Placental epithelial cell (primary cell): ENCODE data around the gene NBEAL1. TPM values are rescaled to one million over a fixed set of nuclear protein-coding genes. Genes with fewer than 3 reads are reported as not detected.

Source experiments
- small RNA-seq: library from RNA; depleted of rRNA; stranded (forward); fragments of <200 nt; gene quantifications from one replicate; pipeline ENCODE3, GENCODE V24; 2012
- total RNA-seq: library from RNA; depleted of rRNA; stranded (reverse); fragments of >200 nt; gene quantifications from 2 replicates; pipeline ENCODE4 v1.2.3, GENCODE V29; 2012

NBEAL1 gene
- 40.0 and 54.5 TPM in 2 replicates for total RNA-seq

DNA sequence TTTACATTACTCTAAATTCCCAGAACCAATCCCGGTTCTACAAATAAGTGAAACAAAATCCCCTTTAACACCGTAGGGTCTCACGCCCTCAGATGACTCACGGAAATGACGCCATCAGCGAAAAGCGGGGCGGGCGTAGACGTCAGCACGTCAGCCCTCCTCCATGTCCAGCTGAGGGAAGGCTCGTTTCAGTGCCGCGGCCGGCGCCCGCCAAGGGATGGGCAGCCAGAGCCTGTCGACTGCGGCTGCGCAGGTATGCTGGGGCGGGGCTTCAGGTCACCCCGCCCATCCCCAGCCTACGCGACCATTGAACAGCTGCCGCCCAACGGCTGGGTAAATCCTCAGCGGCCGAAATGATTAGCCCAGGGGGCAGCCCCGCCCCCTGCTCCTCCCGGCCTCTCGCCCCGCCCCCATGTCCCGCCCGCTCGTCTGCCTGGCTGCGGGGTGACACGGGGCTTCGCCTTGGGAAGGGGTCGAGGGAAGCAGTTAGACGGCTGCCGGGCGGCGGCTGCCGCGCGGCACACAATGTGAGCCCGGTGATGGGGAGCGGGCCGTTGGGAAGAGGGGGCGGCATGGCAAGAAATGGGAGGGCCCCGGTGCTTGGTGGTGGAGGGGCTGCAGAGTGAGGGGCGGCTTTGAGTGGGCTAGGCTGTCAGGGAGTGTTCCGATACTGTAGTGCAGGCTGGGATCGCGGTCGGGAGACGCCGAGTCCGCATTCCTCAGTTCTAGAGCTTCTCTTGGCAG is at the start of gene NBEAL1:
TSS of gene NBEAL1 (plus strand) at position 420 of the 744 bp plus-strand sequence. CDS start 1,510 bp downstream, outside the sequence.

DNA sequence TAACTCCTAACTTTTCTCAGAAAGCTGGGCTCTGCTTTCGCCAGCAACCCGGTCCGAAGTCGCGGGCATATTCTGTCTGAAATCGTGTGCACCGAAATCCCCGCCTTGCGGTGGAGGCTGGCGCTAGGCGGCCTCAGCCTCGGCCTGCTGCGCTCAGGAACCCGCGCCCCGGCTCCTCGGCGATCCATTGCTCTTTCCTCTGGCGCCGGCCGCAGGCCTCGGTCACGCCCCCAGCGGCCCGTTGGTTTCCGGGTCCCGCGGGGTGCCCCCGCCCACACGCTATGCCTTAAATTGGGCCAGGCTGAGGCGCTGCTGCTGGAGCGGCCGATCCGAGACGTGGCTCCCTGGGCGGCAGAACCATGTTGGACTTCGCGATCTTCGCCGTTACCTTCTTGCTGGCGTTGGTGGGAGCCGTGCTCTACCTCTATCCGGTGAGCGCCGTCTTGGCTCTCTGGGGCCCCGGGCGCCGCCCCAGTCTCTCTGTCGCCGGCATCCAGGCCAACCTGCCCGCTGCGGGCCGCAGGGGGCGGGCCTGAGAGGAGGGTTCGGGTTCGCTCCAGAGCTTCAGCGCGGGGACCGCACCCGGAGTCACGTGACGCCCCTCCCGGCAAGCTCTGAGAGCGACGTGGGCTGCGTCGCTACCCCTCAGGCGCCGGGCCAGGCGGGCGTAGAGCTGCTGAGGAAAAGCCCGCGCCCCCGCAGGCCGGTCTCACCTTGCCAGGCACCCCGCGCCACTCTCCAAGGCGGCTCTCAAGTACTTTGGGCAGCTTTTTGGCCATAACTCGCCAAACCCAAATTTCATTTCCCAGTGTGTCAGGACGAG is 224.2 kb downstream of the NBEAL1 start, which contains the start of gene CYP20A1:
TSS of gene CYP20A1 (plus strand) at position 315 of the 823 bp plus-strand sequence. CDS start at position 360, 45 bp downstream.

Small RNA genes lying within 50 kb of the gene (small RNA-seq; reads per million reads assigned to genes)
- gene AC010900.2 (not detected), gene RF00408 (0.09 reads per million), gene RN7SL670P (not detected)

Other genes starting within 250 kb of the NBEAL1 start
- 2.4 TPM in 2 replicates for gene ICA1L, start 143.1 kb upstream of the NBEAL1 start, total RNA-seq
- gene WDR12, start 103.2 kb upstream of the NBEAL1 start, total RNA-seq, result 10.6 and 15.3 TPM in 2 replicates
- 4.4 and 9.8 TPM in 2 replicates for gene CARF, start 102.6 kb upstream of the NBEAL1 start, total RNA-seq
- 18.1 and 22.3 TPM in 2 replicates for gene CYP20A1, start 224.1 kb downstream of the NBEAL1 start, total RNA-seq